PC-3 (cell line): ENCODE results near the gene LEF1. TPM values are rescaled to one million over a fixed set of nuclear protein-coding genes. Genes with fewer than 3 reads are reported as not detected.

Experiments
- ATAC-seq: fragments of 200-7000 bp; cut with Tn5 transposase; 2 replicates; pipeline ENCODE4 v1.9.1; 2020; ENCODE audit warnings: mild to moderate bottlenecking, moderate library complexity
- BruUV-seq: library from RNA; stranded (reverse); fragments of 400-500 nt; replicated peaks from 2 replicates; lab custom pipeline; 2021; lab: Mats Ljungman, UMichigan
- CTCF ChIA-PET: fragments of 300-600 bp; sonication (Branson Sonifier 250); formaldehyde crosslinking; loops from one replicate; lab custom pipeline; 2022; ENCODE audit warnings: antibody characterized with exemption; lab: Charles Lee
- POLR2A ChIA-PET: fragments of 300-600 bp; sonication (Branson Sonifier 250); formaldehyde crosslinking; loops from one replicate; lab custom pipeline; 2022; ENCODE audit warnings: antibody characterized with exemption; ENCODE audit not compliant: unreplicated experiment; lab: Charles Lee
- DNase-seq: peaks from one replicate; pipeline ENCODE4 v3.0.0-alpha.2; 2015
- H2AFZ ChIP-seq: fragments of 300-600 bp; sonication (generic); 2 replicates; pipeline ENCODE4 v1.6.0; 2016; ENCODE audit warnings: antibody characterized with exemption, low read length
- H3F3A ChIP-seq: fragments of 300-600 bp; sonication (generic); one replicate; pipeline ENCODE4 v1.6.0; 2017; ENCODE audit warnings: antibody characterized with exemption, low read length, control low read depth, mild to moderate bottlenecking; ENCODE audit not compliant: unreplicated experiment
- H3K27ac ChIP-seq: fragments of 300-600 bp; sonication (generic); 2 replicates; pipeline ENCODE4 v1.5.1; 2016; ENCODE audit warnings: mild to moderate bottlenecking, low read length
- H3K27me3 ChIP-seq: fragments of 300-600 bp; sonication (generic); 2 replicates; pipeline ENCODE4 v1.6.1; 2016; ENCODE audit warnings: low read length, mixed read lengths
- H3K36me3 ChIP-seq: fragments of 300-600 bp; sonication (generic); 2 replicates; pipeline ENCODE4 v1.6.1; 2016; ENCODE audit warnings: low read depth, mixed run types, low read length, mixed read lengths
- H3K4me1 ChIP-seq: fragments of 300-600 bp; sonication (generic); 2 replicates; pipeline ENCODE4 v1.5.1; 2016; ENCODE audit warnings: low read length; ENCODE audit not compliant: insufficient read depth
- H3K4me2 ChIP-seq: fragments of 300-600 bp; sonication (generic); 2 replicates; pipeline ENCODE4 v1.6.0; 2016; ENCODE audit warnings: low read length
- H3K4me3 ChIP-seq: fragments of 300-600 bp; sonication (generic); 2 replicates; pipeline ENCODE4 v1.5.1; 2016; ENCODE audit warnings: mild to moderate bottlenecking, low read length, mixed read lengths
- H3K79me2 ChIP-seq: fragments of 300-600 bp; sonication (generic); 2 replicates; pipeline ENCODE4 v1.6.1; 2017; ENCODE audit warnings: low read length, mixed read lengths
- H3K9ac ChIP-seq: fragments of 300-600 bp; sonication (generic); 2 replicates; pipeline ENCODE4 v1.6.0; 2016; ENCODE audit warnings: mild to moderate bottlenecking, low read length
- H3K9me2 ChIP-seq: fragments of 300-600 bp; sonication (generic); replicated peaks from 2 replicates; pipeline ENCODE4 v1.6.1; 2016; ENCODE audit warnings: mixed run types, low read length, mixed read lengths
- H3K9me3 ChIP-seq: fragments of 300-600 bp; sonication (generic); 2 replicates; pipeline ENCODE4 v1.6.1; 2016; ENCODE audit warnings: low read length, mixed read lengths
- H4K20me1 ChIP-seq: fragments of 300-600 bp; sonication (generic); 2 replicates; pipeline ENCODE4 v1.6.1; 2016; ENCODE audit warnings: low read length, mixed read lengths
- EZH2 ChIP-seq: fragments of 300-600 bp; sonication (generic); IDR thresholded peaks from one replicate; pipeline ENCODE4 v1.6.1; 2017; ENCODE audit warnings: antibody characterized with exemption, mild to moderate bottlenecking, low read length; ENCODE audit not compliant: unreplicated experiment
- EZH2phosphoT487 ChIP-seq: fragments of 300-600 bp; sonication (generic); IDR thresholded peaks from 2 replicates; pipeline ENCODE4 v1.6.1; 2018; ENCODE audit warnings: mild to moderate bottlenecking, antibody characterized with exemption, low read length, borderline replicate concordance
- intact Hi-C: fragments of 100-400 bp; cut with micrococcal nuclease; formaldehyde crosslinking; loops from 2 replicates; pipeline ENCODE4 v1.9.0; 2023
- total RNA-seq: library from RNA; depleted of rRNA; stranded (reverse); fragments of >200 nt; gene quantifications from 2 replicates; pipeline ENCODE4 v1.2.3, GENCODE V29; 2014
- TF ChIP-seq, protein P1 (sequence below): fragments of 300-600 bp; sonication (generic); conservative IDR thresholded peaks from 2 replicates; pipeline ENCODE4 v1.5.1; 2017; ENCODE audit warnings: antibody characterized with exemption, low read depth, mild to moderate bottlenecking, low read length

The LEF1 gene
- total RNA-seq, 1 experiment from 2014 or later = 2.4 TPM

DNA sequence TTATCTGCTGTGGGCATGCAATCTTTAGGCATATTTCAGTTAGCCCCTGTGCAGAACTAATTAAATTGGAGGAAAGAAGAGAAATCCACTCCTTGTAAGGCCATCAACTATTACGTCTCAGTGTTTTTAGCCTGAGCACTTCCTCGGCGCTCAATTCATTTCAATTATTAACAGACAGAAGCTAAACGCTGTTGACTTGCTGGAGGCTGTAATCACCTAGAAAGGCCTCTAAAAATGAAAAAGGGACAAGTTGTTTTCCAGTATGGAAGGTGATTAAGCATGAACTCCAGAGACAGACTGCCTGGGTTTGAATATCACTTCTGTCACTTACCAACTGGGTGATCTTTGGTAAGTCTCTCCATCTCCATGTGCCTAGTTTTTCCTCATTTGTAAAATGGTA is 59.6 kb downstream of the LEF1 start:
- Histone ChIP-seq H3K79me2 (no peaks in the 10 kb centered on the region), H3K4me2 (no peak overlapping the region), H4K20me1 (no peaks in the 10 kb centered on the region), H3F3A (no peaks in the 10 kb centered on the region), H2AFZ (no peak overlapping the region), H3K9me3 (no peaks in the 10 kb centered on the region), H3K9me2 (no peaks in the 10 kb centered on the region), H3K4me1 (no peaks in the 10 kb centered on the region), H3K27me3 (no peaks in the 10 kb centered on the region), H3K9ac (no peak overlapping the region), H3K4me3 (no peak overlapping the region), H3K27ac (no peak overlapping the region), H3K36me3 (no peaks in the 10 kb centered on the region)
- no TSS peak for BruUV-seq
- DNase-seq (no peak), ATAC-seq (no peak)
- ChIA-PET POLR2A (no interaction called here), CTCF (no interaction called here)
- intact Hi-C loops = no loop called here
- no peak for TF ChIP-seq EZH2phosphoT487
- TF ChIP-seq EZH2 = no peak
- TF ChIP-seq, protein P1, sequence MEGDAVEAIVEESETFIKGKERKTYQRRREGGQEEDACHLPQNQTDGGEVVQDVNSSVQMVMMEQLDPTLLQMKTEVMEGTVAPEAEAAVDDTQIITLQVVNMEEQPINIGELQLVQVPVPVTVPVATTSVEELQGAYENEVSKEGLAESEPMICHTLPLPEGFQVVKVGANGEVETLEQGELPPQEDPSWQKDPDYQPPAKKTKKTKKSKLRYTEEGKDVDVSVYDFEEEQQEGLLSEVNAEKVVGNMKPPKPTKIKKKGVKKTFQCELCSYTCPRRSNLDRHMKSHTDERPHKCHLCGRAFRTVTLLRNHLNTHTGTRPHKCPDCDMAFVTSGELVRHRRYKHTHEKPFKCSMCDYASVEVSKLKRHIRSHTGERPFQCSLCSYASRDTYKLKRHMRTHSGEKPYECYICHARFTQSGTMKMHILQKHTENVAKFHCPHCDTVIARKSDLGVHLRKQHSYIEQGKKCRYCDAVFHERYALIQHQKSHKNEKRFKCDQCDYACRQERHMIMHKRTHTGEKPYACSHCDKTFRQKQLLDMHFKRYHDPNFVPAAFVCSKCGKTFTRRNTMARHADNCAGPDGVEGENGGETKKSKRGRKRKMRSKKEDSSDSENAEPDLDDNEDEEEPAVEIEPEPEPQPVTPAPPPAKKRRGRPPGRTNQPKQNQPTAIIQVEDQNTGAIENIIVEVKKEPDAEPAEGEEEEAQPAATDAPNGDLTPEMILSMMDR = no peak

DNA sequence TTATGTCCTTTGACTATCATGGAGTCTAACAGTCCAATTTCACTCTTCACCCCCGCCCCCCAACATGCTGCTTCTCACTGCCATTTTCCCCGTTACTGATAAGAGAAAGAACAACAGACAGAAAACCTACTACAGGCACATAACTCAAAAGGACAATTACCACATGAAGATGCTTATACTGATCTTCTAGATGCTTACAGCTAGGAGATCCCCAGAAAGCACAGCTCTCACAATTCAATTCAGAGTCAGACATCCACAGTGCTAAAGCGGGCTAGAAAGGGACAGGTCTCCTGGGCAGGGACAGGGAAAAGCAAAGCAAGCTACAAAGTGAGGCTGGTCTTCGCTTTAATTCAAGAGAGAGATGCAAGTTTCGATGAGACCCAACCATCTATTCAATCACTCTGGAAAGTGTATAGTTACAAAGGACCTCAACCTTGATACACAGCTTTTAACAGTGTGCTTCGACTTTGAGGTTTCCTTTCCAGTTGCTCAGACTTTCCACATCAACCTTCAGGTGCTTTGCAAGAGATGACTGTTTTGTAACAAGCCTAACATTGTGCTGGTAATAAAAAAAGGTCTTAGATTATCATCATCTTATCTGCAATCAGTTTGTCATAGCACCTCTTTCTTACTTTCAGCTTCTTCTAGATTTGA is 60.9 kb downstream of the LEF1 start:
- ATAC-seq (no peak), DNase-seq (no peak)
- no peak overlapping the region for H2AFZ ChIP-seq
- H4K20me1 ChIP-seq = no peaks in the 10 kb centered on the region
- H3K9me3 ChIP-seq = no peaks in the 10 kb centered on the region
- no peak overlapping the region for H3K4me3 ChIP-seq
- ChIA-PET CTCF (no interaction called here), POLR2A (no interaction called here)
- BruUV-seq = no TSS peak
- no peaks in the 10 kb centered on the region for H3F3A ChIP-seq
- no peaks in the 10 kb centered on the region for H3K4me1 ChIP-seq
- no peak overlapping the region for H3K9ac ChIP-seq
- intact Hi-C loops = no loop called here
- H3K27ac ChIP-seq = no peak overlapping the region
- H3K4me2 ChIP-seq = no peak overlapping the region
- H3K27me3 ChIP-seq = no peaks in the 10 kb centered on the region
- no peaks in the 10 kb centered on the region for H3K79me2 ChIP-seq
- H3K9me2 ChIP-seq = no peaks in the 10 kb centered on the region
- TF ChIP-seq, protein P1 = no peak
- TF ChIP-seq EZH2 = no peak
- no peak for TF ChIP-seq EZH2phosphoT487
- H3K36me3 ChIP-seq = no peaks in the 10 kb centered on the region

DNA sequence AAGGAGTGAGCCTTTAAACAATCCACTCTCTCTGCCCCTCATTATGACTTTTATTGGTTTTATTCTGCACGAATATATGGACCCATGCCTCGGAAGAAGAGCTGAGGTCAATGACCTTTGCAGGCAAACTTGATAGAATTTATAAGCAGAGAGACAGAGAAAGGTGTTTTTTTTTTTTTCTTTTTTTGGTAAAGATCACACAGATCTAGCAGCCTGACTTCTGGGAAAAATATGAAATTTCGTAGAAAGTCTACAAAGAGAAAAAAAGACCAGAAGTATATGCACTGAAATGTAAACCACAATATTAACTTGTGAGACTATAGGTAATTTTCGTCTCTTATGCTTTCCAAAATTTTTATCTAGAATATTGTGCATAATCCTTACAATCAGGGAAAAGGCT is 61.6 kb downstream of the LEF1 start:
- intact Hi-C loops = no loop called here
- ATAC-seq = no peak
- H3K27me3 ChIP-seq = no peaks in the 10 kb centered on the region
- no peaks in the 10 kb centered on the region for H3K4me1 ChIP-seq
- H3K9me2 ChIP-seq = no peaks in the 10 kb centered on the region
- H3K4me2 ChIP-seq = no peak overlapping the region
- CTCF ChIA-PET = no interaction called here
- TF ChIP-seq EZH2 (no peak), EZH2phosphoT487 (no peak)
- TF ChIP-seq, protein P1 = no peak
- H3K27ac ChIP-seq = no peak overlapping the region
- POLR2A ChIA-PET = no interaction called here
- no peaks in the 10 kb centered on the region for H3F3A ChIP-seq
- H2AFZ ChIP-seq = no peak overlapping the region
- no peak for DNase-seq
- H3K9ac ChIP-seq = no peak overlapping the region
- no peaks in the 10 kb centered on the region for H4K20me1 ChIP-seq
- no peaks in the 10 kb centered on the region for H3K79me2 ChIP-seq
- H3K4me3 ChIP-seq = no peak overlapping the region
- no TSS peak for BruUV-seq
- H3K9me3 ChIP-seq = no peaks in the 10 kb centered on the region
- no peaks in the 10 kb centered on the region for H3K36me3 ChIP-seq
